Neural cell (in vitro differentiated cells): Measurements from ENCODE around the gene ESYT3. TPM values are rescaled to one million over a fixed set of nuclear protein-coding genes. Genes with fewer than 3 reads are reported as not detected.

ENCODE experiments used
- H2AFZ ChIP-seq: fragments of 200-600, 300-800 bp; sonication (generic), shearing (Covaris generic); 2 replicates; pipeline ENCODE4 v1.6.0; 2014; ENCODE audit warnings: low read depth, mild to moderate bottlenecking, antibody characterized with exemption, low read length, moderate library complexity
- H3F3A ChIP-seq: fragments of 200-600 bp; shearing (Covaris generic); 2 replicates; pipeline ENCODE4 v1.6.1; 2016; ENCODE audit warnings: mild to moderate bottlenecking, moderate library complexity, mixed read lengths, antibody characterized with exemption, low read length; ENCODE audit not compliant: insufficient read depth, poor library complexity, severe bottlenecking
- H3K27ac ChIP-seq: fragments of 200-600, 300-800 bp; sonication (generic), shearing (Covaris generic); 2 replicates; pipeline ENCODE4 v1.5.1; 2014; ENCODE audit warnings: mild to moderate bottlenecking, low read length, moderate library complexity
- H3K27me3 ChIP-seq: fragments of 300-800, 200-600 bp; sonication (generic), shearing (Covaris generic); 2 replicates; pipeline ENCODE4 v1.6.0; 2014; ENCODE audit warnings: mild to moderate bottlenecking, low read depth, low read length, moderate library complexity; ENCODE audit not compliant: insufficient read depth
- H3K36me3 ChIP-seq: fragments of 300-800, 200-600 bp; sonication (generic), shearing (Covaris generic); 2 replicates; pipeline ENCODE4 v1.5.1; 2014; ENCODE audit warnings: mild to moderate bottlenecking, antibody characterized with exemption, low read length, moderate library complexity; ENCODE audit not compliant: insufficient read depth
- H3K4me2 ChIP-seq: fragments of 300-800, 200-600 bp; sonication (generic), shearing (Covaris generic); 2 replicates; pipeline ENCODE4 v1.6.0; 2014; ENCODE audit warnings: mild to moderate bottlenecking, low read length
- H3K4me3 ChIP-seq: fragments of 300-800, 200-600 bp; sonication (generic), shearing (Covaris generic); 2 replicates; pipeline ENCODE4 v1.5.1; 2014; ENCODE audit warnings: mild to moderate bottlenecking, low read length, moderate library complexity
- H3K79me2 ChIP-seq: fragments of 200-600 bp; shearing (Covaris generic); replicated peaks from 2 replicates; pipeline ENCODE4 v1.6.0; 2014; ENCODE audit warnings: mild to moderate bottlenecking, low read length, moderate library complexity; ENCODE audit not compliant: insufficient read depth
- H3K9ac ChIP-seq: fragments of 300-800, 200-600 bp; sonication (generic), shearing (Covaris generic); 2 replicates; pipeline ENCODE4 v1.6.1; 2016; ENCODE audit warnings: mild to moderate bottlenecking, low read length, mixed read lengths
- H3K9me2 ChIP-seq: fragments of 200-600 bp; shearing (Covaris generic); 2 replicates; pipeline ENCODE4 v1.6.1; 2016; ENCODE audit warnings: mild to moderate bottlenecking, low read length, mixed read lengths; ENCODE audit not compliant: insufficient read depth
- H3K9me3 ChIP-seq: fragments of 200-600, 300-800 bp; sonication (generic), shearing (Covaris generic); 2 replicates; pipeline ENCODE4 v1.6.1; 2016; ENCODE audit warnings: mild to moderate bottlenecking, mixed run types, low read length, moderate library complexity, mixed read lengths
- H4K20me1 ChIP-seq: fragments of 200-600 bp; shearing (Covaris generic); 2 replicates; pipeline ENCODE4 v1.6.1; 2016; ENCODE audit warnings: mild to moderate bottlenecking, mixed run types; ENCODE audit not compliant: insufficient read depth
- CTCF ChIP-seq: fragments of 450-650 bp; IDR thresholded peaks from 2 replicates; pipeline ENCODE4 v1.5.1; 2014; ENCODE audit warnings: antibody characterized with exemption, mild to moderate bottlenecking, moderate library complexity; ENCODE audit not compliant: poor library complexity, severe bottlenecking
- EP300 ChIP-seq: fragments of 450-650 bp; conservative IDR thresholded peaks from 2 replicates; pipeline ENCODE4 v1.6.1; 2014; ENCODE audit warnings: antibody characterized with exemption, mild to moderate bottlenecking, moderate library complexity; ENCODE audit not compliant: poor library complexity, severe bottlenecking
- EZH2 ChIP-seq: fragments of 200-600, 300-800 bp; shearing (Covaris generic), sonication (generic); IDR thresholded peaks from 2 replicates; pipeline ENCODE4 v1.6.1; 2014; ENCODE audit warnings: antibody characterized with exemption, low read length, borderline replicate concordance, mild to moderate bottlenecking; ENCODE audit not compliant: insufficient read depth, poor library complexity, severe bottlenecking
- MXI1 ChIP-seq: fragments of 450-650 bp; conservative IDR thresholded peaks from 2 replicates; pipeline ENCODE4 v1.6.1; 2014; ENCODE audit warnings: antibody characterized with exemption, mild to moderate bottlenecking; ENCODE audit not compliant: poor library complexity, severe bottlenecking
- POLR2AphosphoS5 ChIP-seq: IDR thresholded peaks from 2 replicates; pipeline ENCODE4 v1.6.1; 2012
- RAD21 ChIP-seq: fragments of 450-650 bp; conservative IDR thresholded peaks from 2 replicates; pipeline ENCODE4 v1.6.1; 2014; ENCODE audit warnings: antibody characterized with exemption, mild to moderate bottlenecking, moderate library complexity
- REST ChIP-seq: IDR thresholded peaks from 2 replicates; pipeline ENCODE4 v1.6.1; 2012; ENCODE audit warnings: borderline replicate concordance
- SMC3 ChIP-seq: fragments of 450-650 bp; conservative IDR thresholded peaks from 2 replicates; pipeline ENCODE4 v1.6.1; 2014; ENCODE audit warnings: antibody characterized with exemption, mild to moderate bottlenecking, moderate library complexity; ENCODE audit not compliant: poor library complexity
- TAF1 ChIP-seq: IDR thresholded peaks from 2 replicates; pipeline ENCODE4 v1.6.1; 2012; ENCODE audit warnings: low read depth
- polyA plus RNA-seq: library from polyadenylated mRNA; depleted of rRNA; stranded (reverse); fragments of >200 nt; gene quantifications from 2 replicates; pipeline ENCODE4 v1.2.3, GENCODE V29; 2014

Gene ESYT3
- polyA plus RNA-seq, 1 donor from 2014 or later: 0.33 TPM

- Histone ChIP-seq H3K27me3 (no peaks in the 10 kb centered on the region), H4K20me1 (peaks cover 3% of the 10 kb centered on the region), H3F3A (no peaks in the 10 kb centered on the region), H3K27ac (no peak overlapping the region), H3K4me2 (no peak overlapping the region), H3K9me3 (no peaks in the 10 kb centered on the region), H3K4me3 (no peak overlapping the region), H3K36me3 (peaks cover 7% of the 10 kb centered on the region), H3K9me2 (no peaks in the 10 kb centered on the region), H3K9ac (no peak overlapping the region), H3K79me2 (no peaks in the 10 kb centered on the region), H2AFZ (no peak overlapping the region)
- no peak for TF ChIP-seq EP300
- TF ChIP-seq CTCF: no peak
- TF ChIP-seq POLR2AphosphoS5: no peak
- TF ChIP-seq MXI1: no peak
- TF ChIP-seq TAF1: no peak
- TF ChIP-seq SMC3: no peak
- no peak for TF ChIP-seq RAD21
- TF ChIP-seq EZH2: no peak
- TF ChIP-seq REST: no peak
Measured at GRCh38 chr3:138399766-138400165, 34.6 kb upstream of the ESYT3 start.

GRCh38 chr3:138400651-138401070 is 33.8 kb upstream of the ESYT3 start:
- Histone ChIP-seq H3K9me2 (no peaks in the 10 kb centered on the region), H3K27ac (no peak overlapping the region), H3F3A (no peaks in the 10 kb centered on the region), H3K9me3 (no peaks in the 10 kb centered on the region), H3K4me2 (no peak overlapping the region), H2AFZ (no peak overlapping the region), H3K9ac (no peak overlapping the region), H4K20me1 (peaks cover 3% of the 10 kb centered on the region), H3K79me2 (no peaks in the 10 kb centered on the region), H3K27me3 (no peaks in the 10 kb centered on the region), H3K4me3 (no peak overlapping the region), H3K36me3 (peaks cover 7% of the 10 kb centered on the region)
- TF ChIP-seq RAD21 (no peak), CTCF (no peak), SMC3 (no peak), REST (no peak), MXI1 (no peak)
